Glomerular visceral epithelial cell (primary cell): ENCODE data around the gene POLA2.
A peak's percentile ranks its signal among the peaks of the same experiment; 100 is the strongest.

Experiments used
- DNase-seq: peaks from one replicate; pipeline ENCODE4 v3.0.0-alpha.2; 2016; ENCODE audit errors: extremely low spot score

POLA2 gene

GRCh38 chr11:65286686-65287085, 24.9 kb downstream of the POLA2 start:
- DNase-seq: no peak

DNA sequence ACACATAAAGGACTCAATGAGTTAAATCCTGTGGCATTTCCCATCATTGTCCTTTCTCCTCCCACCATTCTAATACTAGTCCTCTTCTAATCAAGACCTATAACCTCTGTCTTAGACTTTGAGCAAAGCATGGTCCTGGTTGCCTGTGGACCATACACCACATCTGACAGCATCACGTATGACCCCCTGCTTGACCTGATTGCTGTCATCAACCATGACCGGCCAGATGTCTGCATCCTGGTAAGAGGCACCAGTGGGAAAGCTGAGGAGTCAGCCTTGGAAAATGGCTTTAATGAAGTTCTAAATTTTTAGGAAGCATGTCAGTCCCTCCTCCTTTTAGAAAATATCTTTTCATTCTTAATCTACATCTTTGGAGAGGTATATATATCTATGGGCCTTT, 25.8 kb downstream of the POLA2 start:
- no peak for DNase-seq

DNA sequence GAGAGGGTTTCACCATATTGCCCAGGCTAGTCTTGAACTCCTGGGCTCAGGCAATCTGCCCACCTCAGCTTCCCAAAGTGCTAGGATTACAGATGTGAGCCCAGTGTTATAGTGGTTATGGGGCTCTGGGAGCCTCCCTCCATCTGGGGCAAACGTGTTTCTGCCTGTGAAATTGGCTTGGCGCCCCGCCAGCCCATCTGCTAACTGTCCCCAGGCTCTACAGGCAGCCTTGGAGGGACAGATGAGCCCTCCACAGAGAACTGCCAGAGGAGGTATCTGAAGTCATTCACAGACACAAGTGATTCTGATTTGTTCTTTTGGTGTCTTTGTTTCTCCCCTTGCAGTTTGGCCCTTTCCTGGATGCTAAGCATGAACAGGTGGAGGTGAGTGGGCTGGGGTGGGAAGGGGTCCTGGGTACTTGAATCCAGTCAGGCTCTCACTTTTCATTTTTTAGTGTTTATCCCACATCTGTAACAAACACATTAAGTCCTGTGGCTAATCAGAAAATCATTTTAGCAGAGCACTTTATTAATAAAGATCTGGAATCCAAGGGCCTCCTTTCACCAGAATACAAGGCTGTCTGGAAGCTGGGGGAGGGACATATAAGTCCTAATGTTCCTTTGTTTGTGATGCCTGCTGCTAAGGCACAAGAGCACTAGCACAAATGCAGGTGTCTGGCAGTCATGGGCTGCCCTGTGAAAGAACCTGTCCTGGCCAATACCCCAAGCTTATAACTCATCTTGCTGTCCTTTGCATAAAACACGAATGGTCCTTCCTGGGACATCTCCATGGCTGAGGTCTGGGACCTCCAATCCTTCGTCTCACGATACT, 27.2 kb downstream of the POLA2 start:
- DNase-seq: no peak

DNA sequence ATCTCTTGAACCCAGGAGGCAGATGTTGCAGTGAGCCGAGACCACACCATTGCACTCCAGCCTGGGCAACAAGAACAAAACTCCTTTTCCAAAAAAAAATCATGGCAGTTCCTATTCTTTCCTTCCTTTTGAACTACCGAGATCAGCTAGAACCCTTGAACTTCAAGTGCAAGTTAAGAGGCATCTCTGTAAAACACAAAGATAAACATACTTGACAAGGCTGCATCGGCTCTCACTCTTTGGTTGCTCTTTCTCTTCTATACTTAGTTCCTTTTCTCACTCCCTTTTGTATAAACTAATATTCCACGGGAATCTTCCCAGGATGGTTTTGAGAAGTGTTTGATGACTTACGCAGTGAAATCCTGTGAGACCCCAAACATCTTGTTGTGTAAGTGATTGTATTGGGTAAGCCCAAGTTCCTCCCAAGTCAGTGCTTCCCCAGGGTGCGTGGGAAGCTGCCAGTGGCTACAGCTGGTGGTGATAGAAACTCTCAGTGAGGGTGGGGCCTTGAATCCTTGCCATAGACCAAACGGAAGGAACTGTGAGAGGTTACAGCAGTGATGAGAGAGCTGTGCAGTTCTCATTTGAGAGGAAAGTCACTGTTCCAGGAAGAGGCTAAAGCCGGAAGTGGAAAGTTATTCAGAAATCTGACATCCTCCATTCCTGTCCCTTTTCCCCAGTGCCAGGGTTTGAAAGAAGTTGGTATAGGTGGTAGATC, 28.8 kb downstream of the POLA2 start:
- DNase-seq: no peak

GRCh38 chr11:65291613-65292012, 29.9 kb downstream of the POLA2 start:
- DNase-seq: no peak

- no peak for DNase-seq
These were observed 31.1 kb downstream of the POLA2 start for GRCh38 chr11:65292890-65293289.

DNA sequence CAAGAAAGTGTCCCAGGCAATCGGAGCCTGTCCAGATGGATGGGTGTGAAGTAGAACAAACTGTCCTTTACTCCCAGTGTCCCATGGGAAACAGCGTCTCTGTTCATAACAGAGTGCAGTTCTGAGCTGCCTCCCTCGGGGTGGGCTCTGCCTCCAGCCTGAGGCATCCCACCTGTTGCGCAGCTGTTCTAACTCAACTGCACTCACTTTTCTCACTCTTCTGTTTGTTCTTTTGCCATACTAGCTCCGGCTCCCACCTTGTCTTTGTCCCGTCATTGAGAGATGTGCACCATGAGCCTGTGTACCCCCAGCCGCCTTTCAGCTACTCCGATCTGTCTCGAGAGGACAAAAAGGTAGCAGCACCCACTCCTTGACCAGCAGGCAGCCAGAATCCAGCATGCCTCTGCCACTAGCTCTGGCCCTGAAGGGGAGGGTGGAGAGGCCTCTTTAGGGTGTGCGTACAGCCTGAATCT, 32.2 kb downstream of the POLA2 start:
- DNase-seq: no peak

GRCh38 chr11:65295001-65295400, 33.2 kb downstream of the POLA2 start:
- no peak for DNase-seq

- DNase-seq: no peak
These were observed 34.0 kb downstream of the POLA2 start for GRCh38 chr11:65295571-65296341.

DNA sequence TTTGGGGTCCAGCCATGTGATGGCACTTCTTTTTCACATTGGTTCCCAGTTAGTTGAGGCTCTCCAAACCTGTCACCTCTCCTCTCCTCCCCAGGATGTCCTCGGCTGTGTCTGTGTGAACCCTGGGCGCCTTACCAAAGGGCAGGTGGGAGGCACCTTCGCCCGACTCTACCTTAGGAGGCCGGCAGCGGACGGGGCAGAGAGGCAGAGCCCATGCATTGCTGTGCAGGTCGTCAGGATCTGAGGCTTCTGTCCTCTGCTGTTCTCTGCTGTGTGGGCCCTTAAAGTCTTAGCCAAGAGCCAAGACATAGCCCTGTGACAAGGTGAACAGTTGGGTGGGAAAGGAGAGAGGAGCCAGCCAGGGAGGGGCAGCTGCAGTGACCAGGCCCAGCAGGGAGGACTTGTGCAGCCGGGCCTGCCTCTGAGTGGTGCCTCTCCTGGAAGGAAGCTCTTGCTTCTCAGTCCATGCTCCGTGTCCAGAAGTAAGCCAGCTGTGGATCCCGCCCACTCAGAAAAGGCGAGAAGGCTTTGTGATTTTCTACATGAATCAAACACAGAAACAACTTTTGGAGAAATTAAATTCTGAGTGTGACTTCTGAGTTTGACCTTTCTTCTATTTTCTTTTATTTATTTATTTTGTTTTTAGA, 35.4 kb downstream of the POLA2 start:
- DNase-seq: no peak

DNA sequence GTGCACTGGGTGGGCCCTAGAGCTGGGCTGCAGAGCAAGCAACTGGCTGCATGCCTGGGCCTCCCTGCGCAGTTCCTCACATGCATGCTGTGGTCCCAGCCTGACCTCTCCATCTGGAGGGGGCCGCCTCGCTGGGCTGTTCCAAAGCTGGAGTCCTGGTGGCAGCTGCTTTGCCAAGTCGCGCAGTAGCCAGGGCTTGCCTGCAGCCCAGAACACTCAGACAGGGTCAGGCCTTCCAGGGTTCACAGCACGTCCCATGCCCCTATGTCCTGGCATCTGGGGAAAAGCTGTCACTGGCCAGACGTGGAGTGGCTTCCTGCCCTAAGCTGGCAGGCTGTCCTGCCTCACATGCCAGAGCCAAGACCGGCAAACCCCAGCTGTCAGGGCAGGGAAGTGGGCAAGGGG, 36.4 kb downstream of the POLA2 start:
- no peak for DNase-seq

DNA sequence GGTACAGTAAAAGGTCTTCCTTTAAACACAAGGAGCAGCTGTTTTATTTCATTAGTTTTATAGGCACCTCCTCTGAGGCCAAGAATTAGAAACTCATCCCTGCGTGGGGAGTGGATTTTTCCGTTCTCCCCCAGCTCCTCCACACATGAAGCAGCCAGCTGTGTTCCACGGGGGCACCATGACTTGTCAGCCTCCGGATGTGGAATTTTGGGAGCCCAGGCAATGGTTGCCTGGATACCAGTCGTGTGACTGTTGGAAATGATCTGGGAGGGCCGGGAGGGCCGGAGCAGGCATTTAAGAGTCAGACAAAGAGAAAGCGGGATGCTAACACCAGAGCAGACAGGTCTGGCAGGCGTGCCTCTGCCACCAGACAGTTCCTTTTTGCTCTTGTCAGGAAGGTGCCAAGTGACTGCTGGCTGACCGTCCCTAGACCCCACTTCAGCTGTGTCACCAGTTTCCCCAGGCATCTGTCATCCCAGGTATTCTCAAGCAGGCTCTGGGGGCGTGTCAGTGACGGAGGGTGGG, 37.0 kb downstream of the POLA2 start:
- DNase-seq: no peak

DNA sequence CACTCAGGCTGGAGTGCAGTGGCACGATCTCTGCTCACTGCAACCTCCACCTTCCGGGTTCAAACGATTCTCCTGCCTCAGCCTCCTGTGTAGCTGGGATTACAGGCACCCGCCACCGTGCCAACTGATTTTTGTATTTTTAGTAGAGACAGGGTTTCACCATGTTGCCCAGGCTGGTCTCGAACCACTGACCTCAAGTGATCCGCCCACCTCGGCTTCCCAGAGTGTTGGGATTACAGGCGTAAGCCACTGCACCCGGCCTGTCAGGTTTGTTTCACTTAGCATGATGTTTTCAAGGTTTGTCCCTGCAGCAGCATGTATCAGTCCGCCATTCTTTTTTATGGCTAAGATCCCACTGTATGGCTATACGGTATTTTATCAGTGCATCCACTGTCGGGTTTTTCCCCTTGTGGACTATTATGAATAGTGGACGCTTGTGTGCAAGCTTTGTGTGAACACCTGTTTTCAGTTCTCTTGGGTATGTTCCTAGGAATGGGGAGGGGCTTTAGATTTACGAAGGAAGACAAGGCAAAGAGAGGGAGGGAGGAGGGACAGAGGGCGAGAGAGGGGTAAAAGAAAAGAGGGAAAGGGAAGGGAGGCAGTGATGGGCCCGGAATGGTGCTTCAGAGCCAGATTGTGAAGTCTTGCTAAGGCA, 39.0 kb downstream of the POLA2 start:
- DNase-seq: no peak

DNA sequence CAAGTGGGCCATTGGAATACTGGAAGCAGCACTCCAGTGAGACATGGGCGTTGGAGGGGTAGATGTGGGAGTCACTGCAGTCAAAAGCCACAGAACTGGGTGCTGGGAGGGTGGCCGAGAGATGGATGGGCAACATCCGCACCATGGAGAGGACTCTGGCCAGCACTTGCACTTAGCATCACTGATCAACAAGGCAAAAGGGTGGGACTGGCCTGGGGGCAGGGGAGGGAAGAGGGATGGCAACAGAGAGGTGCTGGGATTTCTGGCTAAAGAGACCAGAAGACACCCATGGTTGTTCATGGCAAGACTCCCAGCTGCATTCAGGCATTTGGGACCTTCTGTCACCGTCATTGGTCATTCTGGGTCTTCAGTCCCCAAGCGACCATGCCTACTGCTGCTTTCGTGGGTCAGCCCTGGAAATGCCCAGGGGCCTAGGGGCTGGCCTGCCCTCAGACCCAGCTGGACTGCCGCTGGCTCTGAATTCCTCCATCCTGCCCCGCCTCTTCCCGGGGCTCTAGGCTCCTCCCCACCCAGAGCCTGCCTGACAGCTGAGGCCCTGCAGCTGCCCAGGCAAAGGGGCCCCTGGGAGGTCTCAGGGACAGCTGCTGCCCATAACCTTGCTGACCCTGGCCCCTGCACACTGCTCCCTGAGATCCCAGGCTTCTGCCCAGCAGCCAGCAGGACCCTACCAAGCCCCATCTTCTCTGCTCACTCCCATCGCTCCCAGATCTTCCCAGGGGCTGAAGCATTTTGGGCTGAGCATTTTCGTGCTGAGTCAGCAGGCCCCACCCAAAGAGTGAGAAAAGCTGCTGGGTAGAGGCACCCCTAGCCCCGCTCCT, 39.9 kb downstream of the POLA2 start:
- no peak for DNase-seq

GRCh38 chr11:65303555-65303954, 41.8 kb downstream of the POLA2 start:
- DNase-seq: no peak

- no peak for DNase-seq
These were observed 42.3 kb downstream of the POLA2 start for GRCh38 chr11:65304110-65304509.

DNA sequence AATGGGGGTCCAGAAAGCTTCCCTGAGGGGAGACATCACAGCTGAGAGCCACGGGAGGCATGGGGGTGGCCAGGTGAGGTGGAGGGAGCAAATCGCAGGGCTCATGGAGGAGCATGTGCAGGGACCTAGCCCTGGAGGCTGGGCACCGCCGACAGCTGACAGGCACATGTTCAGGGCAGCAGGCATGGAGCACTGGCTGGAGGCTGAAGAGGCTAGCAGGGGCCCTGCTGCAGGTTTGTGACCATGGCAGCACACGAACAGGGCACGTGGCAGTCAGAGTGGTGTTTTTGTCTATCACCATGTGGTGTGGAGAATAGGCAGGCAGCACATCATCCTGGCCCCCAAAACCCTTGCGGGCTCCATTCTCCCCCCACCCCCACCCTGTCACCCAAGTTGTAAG, 42.9 kb downstream of the POLA2 start:
- no peak for DNase-seq

DNA sequence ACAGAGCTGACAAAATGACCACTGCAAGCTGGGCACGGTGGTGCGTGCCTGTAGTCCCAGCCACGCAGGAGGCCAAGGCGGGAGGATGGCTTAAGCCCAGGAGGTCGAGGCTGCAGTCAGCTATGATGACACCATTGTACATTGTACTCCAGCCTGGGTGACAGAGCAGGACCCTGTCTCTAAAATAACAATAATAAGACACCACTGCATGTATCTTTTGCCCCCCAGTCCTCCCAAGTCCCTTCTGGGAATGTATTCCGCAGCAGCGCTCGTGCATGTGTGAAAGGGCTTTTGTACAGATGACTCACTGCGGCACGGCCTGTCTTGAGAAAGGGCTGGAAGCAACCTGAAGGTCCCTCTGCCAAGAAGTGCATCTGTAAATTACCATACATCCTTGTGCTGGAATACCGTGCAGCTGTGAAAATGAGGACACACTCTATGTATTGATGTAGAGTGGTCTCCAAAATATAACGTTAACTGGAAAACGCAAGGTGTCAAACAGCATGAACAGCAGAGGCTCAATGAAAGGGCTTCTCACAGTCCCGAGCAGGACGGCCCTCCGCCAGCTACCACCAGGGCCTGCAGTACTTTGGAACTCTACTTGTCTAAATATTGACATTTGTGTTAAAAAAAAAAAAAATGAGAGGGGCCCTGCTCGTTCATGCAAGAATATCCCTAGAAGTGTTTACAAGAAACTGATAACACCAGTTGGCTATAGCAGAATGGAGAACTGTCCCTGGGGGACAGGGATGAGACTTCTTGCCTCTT, 43.9 kb downstream of the POLA2 start:
- peak; percentile 39 for DNase-seq
